K562 (cell line): ENCODE data around the gene PSMA6. TPM values are rescaled to one million over a fixed set of nuclear protein-coding genes. Genes with fewer than 3 reads are reported as not detected.
A peak's percentile ranks its signal among the peaks of the same experiment; 100 is the strongest.
"Not testable (repeated sequence)": the region's sequence is repeated elsewhere in the genome, so short reads cannot be mapped to it uniquely, and the experiment has no call there.

Source experiments
- ATAC-seq: fragments of 200-7000 bp; cut with Tn5 transposase; 3 replicates; pipeline ENCODE4 v1.9.1; 2020; ENCODE audit warnings: moderate library complexity
- BruUV-seq: library from RNA; stranded (reverse); fragments of 400-500 nt; replicated peaks from 2 replicates; lab custom pipeline; 2021; lab: Mats Ljungman, UMichigan
- CTCF ChIA-PET: fragments of 300-600 bp; formaldehyde crosslinking; extraction: SDS; loops from one replicate; lab custom pipeline; 2021; ENCODE audit warnings: low intra/inter-chr PET ratio; lab: Yijun Ruan, JAX
- POLR2A ChIA-PET: fragments of 300-600, 350-650 bp; sonication (Branson Sonifier 250); formaldehyde crosslinking; extraction: SDS; loops from one replicate; lab custom pipeline; 2021; ENCODE audit warnings: antibody characterized with exemption, inconsistent platforms; lab: Yijun Ruan, JAX
- DNase-seq, 4 experiments: peaks; one replicate each; pipeline versions ENCODE4 v3.0.0 to v3.0.0-alpha.2; 2011 to 2018; ENCODE audit warnings: low spot score in 3 of 4, mixed read lengths in 3 of 4; ENCODE audit errors: extremely low read depth in 1 of 4
- FAIRE-seq: peaks from 2 replicates; lab custom pipeline; 2011; peaks lifted over from hg19 to GRCh38; lab: Jason Lieb, UNC
- H2AFZ ChIP-seq: 2 replicates; pipeline ENCODE4 v1.6.0; 2011; ENCODE audit warnings: low read depth, low read length, control low read depth, inconsistent platforms
- H3K27ac ChIP-seq: fragments of 200-600 bp; 3 replicates; pipeline ENCODE4 v1.8.0; 2011; ENCODE audit warnings: low read depth, mild to moderate bottlenecking, control low read depth, inconsistent platforms, low read length, moderate library complexity, mixed read lengths; ENCODE audit errors: extremely low read depth
- H3K27me3 ChIP-seq, 2 experiments: fragments of 300-600 bp in 1 of 2; 2 replicates in 1 of 2; 3 replicates in 1 of 2; pipeline versions ENCODE4 v1.6.0 to v1.8.0; 2011; ENCODE audit warnings: inconsistent platforms in 2 of 2, low read length in 2 of 2, mild to moderate bottlenecking in 1 of 2, mixed read lengths in 1 of 2, moderate library complexity in 1 of 2; ENCODE audit not compliant: control insufficient read depth in 2 of 2, insufficient read depth in 2 of 2
- H3K36me3 ChIP-seq: fragments of 300-600 bp; 3 replicates; pipeline ENCODE4 v1.8.0; 2011; ENCODE audit warnings: mild to moderate bottlenecking, low read length, inconsistent platforms; ENCODE audit not compliant: control insufficient read depth, insufficient read depth
- H3K4me1 ChIP-seq, 2 experiments: fragments of 200-600 bp in 1 of 2; replicated peaks in 1 of 2; 2 replicates in 1 of 2; 3 replicates in 1 of 2; pipeline versions ENCODE4 v1.5.1 to v1.8.0; 2011; ENCODE audit warnings: inconsistent platforms in 2 of 2, low read length in 2 of 2, mild to moderate bottlenecking in 1 of 2, mixed read lengths in 1 of 2, moderate library complexity in 1 of 2; ENCODE audit not compliant: control insufficient read depth in 2 of 2, insufficient read depth in 2 of 2
- H3K4me2 ChIP-seq: 2 replicates; pipeline ENCODE4 v1.6.1; 2011; ENCODE audit warnings: low read length, control low read depth, inconsistent platforms, mixed read lengths; ENCODE audit not compliant: insufficient read depth
- H3K4me3 ChIP-seq: fragments of 200-600 bp; sonication (generic), shearing (Covaris generic); 2 replicates; pipeline ENCODE4 v1.5.1; 2016; ENCODE audit warnings: control low read depth, inconsistent platforms
- H3K79me2 ChIP-seq: fragments of 200-600 bp; 3 replicates; pipeline ENCODE4 v1.8.0; 2011; ENCODE audit warnings: low read length, inconsistent platforms; ENCODE audit not compliant: control insufficient read depth, insufficient read depth
- H3K9ac ChIP-seq, 2 experiments: 2 replicates each; pipeline versions ENCODE4 v1.6.0 to v1.6.1; 2011; ENCODE audit warnings: low read depth in 2 of 2, low read length in 2 of 2, control low read depth in 1 of 2, inconsistent platforms in 1 of 2, mild to moderate bottlenecking in 1 of 2, mixed read lengths in 1 of 2; ENCODE audit not compliant: insufficient read depth in 1 of 2
- H3K9me1 ChIP-seq: one replicate; pipeline ENCODE4 v1.6.0; 2011; ENCODE audit warnings: inconsistent platforms, mild to moderate bottlenecking, low read length, moderate library complexity; ENCODE audit not compliant: control insufficient read depth, insufficient read depth
- H3K9me3 ChIP-seq: replicated peaks from 2 replicates; pipeline ENCODE4 v1.5.1; 2011; ENCODE audit warnings: low read depth, low read length, inconsistent platforms; ENCODE audit not compliant: control insufficient read depth, insufficient read depth
- H4K20me1 ChIP-seq: replicated peaks from 2 replicates; pipeline ENCODE4 v1.6.1; 2011; ENCODE audit warnings: low read length, inconsistent platforms, mixed read lengths; ENCODE audit not compliant: control insufficient read depth, insufficient read depth
- BRD4 ChIP-seq: fragments of 200-600 bp; sonication (generic); IDR thresholded peaks from 2 replicates; pipeline ENCODE4 v1.6.1; 2017; ENCODE audit warnings: inconsistent platforms
- C11orf30 ChIP-seq: fragments of 450-650 bp; IDR thresholded peaks from 2 replicates; pipeline ENCODE4 v1.6.1; 2016; ENCODE audit warnings: low read depth, mild to moderate bottlenecking
- CSDE1 ChIP-seq, 2 experiments: fragments of 450-650 bp; IDR thresholded peaks; 2 replicates each; pipeline ENCODE4 v1.6.1; 2016; ENCODE audit warnings: mild to moderate bottlenecking in 1 of 2
- DMBX1 ChIP-seq: fragments of 250-450 bp; sonication (Bioruptor Pico); IDR thresholded peaks from 2 replicates; pipeline ENCODE4 v1.8.0; 2022; ENCODE audit warnings: inconsistent platforms, mild to moderate bottlenecking, moderate library complexity, borderline replicate concordance
- FOS ChIP-seq: IDR thresholded peaks from 3 replicates; pipeline ENCODE4 v1.6.1; 2011; ENCODE audit not compliant: insufficient read length; ENCODE audit errors: extremely low read depth
- LARP7 ChIP-seq: fragments of 450-650 bp; IDR thresholded peaks from 2 replicates; pipeline ENCODE4 v1.6.1; 2016
- MEF2D ChIP-seq: conservative IDR thresholded peaks from 2 replicates; pipeline ENCODE4 v1.6.1; 2016; ENCODE audit warnings: low read depth, missing genetic modification characterization, missing compliant biosample characterization
- NFIC ChIP-seq: fragments of 450-650 bp; IDR thresholded peaks from 2 replicates; pipeline ENCODE4 v1.6.1; 2017; ENCODE audit warnings: mild to moderate bottlenecking, inconsistent platforms
- NR2C1 ChIP-seq, 2 experiments: fragments of 450-650 bp; IDR thresholded peaks; 2 replicates each; pipeline ENCODE4 v1.6.1; 2017; ENCODE audit warnings: mild to moderate bottlenecking in 2 of 2, antibody characterized with exemption in 1 of 2, inconsistent platforms in 1 of 2, missing compliant biosample characterization in 1 of 2, missing genetic modification characterization in 1 of 2
- NR4A1 ChIP-seq, 2 experiments: fragments of 250-450 bp in 1 of 2; fragments of 450-650 bp in 1 of 2; sonication (Bioruptor Pico) in 1 of 2; IDR thresholded peaks; 2 replicates each; pipeline versions ENCODE4 v1.4.0 to v1.6.1; 2016 to 2020; ENCODE audit warnings: mild to moderate bottlenecking in 2 of 2, missing compliant biosample characterization in 1 of 2, missing genetic modification characterization in 1 of 2, moderate library complexity in 1 of 2
- PYGO2 ChIP-seq: fragments of 450-650 bp; IDR thresholded peaks from 2 replicates; pipeline ENCODE4 v1.6.1; 2016; ENCODE audit warnings: mild to moderate bottlenecking, missing genetic modification characterization, moderate library complexity, missing compliant biosample characterization
- RBM15 ChIP-seq: fragments of 200-400 bp; formaldehyde crosslinking; IDR thresholded peaks from 2 replicates; pipeline ENCODE4 v1.6.1; 2018; ENCODE audit warnings: mild to moderate bottlenecking, low read length, moderate library complexity; ENCODE audit not compliant: insufficient read depth
- SREBF2 ChIP-seq: sonication (generic); formaldehyde crosslinking; IDR thresholded peaks from 2 replicates; pipeline ENCODE4 v1.4.0; 2020; ENCODE audit warnings: mild to moderate bottlenecking, missing genetic modification reagents
- ZNF12 ChIP-seq: sonication (generic); formaldehyde crosslinking; IDR thresholded peaks from 2 replicates; pipeline ENCODE4 v1.4.0; 2020; ENCODE audit warnings: mild to moderate bottlenecking, missing genetic modification reagents
- ZNF551 ChIP-seq: fragments of 250-450 bp; sonication (Bioruptor Pico); IDR thresholded peaks from 2 replicates; pipeline ENCODE4 v1.5.0; 2021; ENCODE audit warnings: mild to moderate bottlenecking, moderate library complexity
- ZNF668 ChIP-seq: fragments of 250-450 bp; sonication (Bioruptor Pico); IDR thresholded peaks from 2 replicates; pipeline ENCODE4 v1.8.0; 2022; ENCODE audit warnings: mild to moderate bottlenecking, inconsistent platforms
- WGBS: fragments of 100-300 bp; shearing (Covaris generic); methylation state at CpG from one replicate; pipeline ENCODE4 v1.1.6; 2016; ENCODE audit warnings: low coverage, mixed read lengths; ENCODE audit not compliant: insufficient coverage; ENCODE audit errors: missing lambda C conversion rate; 5-methylcytosine and 5-hydroxymethylcytosine counted together
- in situ Hi-C: fragments of 300-500 bp; cut with MboI; formaldehyde crosslinking; loops from 4 replicates; pipeline ENCODE4 v1.15.0; 2018; ENCODE audit warnings: inconsistent platforms, mixed read lengths
- intact Hi-C: fragments of 100-400 bp; cut with micrococcal nuclease; formaldehyde crosslinking; loops from 2 replicates; pipeline ENCODE4 v1.14.2; 2022
- polyA plus RNA-seq, 8 experiments: library from polyadenylated mRNA; depleted of rRNA in 4 of 8; stranded (reverse) in 5 of 8; unstranded in 3 of 8; fragments of >200 nt; fragmentation: Nextera tagmentation in 2 of 8; fragmentation: Illumina TruSeq in 1 of 8; extraction: Ambion mirVana in 2 of 8; extraction: Trizol in 1 of 8; gene quantifications; 2 replicates each; pipeline versions ENCODE4 v1.2.1 to v1.2.3, GENCODE V29; 2011 to 2014; ENCODE audit warnings: inconsistent platforms in 1 of 8, missing spikeins in 1 of 8
- total RNA-seq, 7 experiments: library from RNA; depleted of rRNA in 6 of 7; stranded (reverse); fragments of >200 nt in 6 of 7; fragmentation: Illumina TruSeq in 2 of 7; extraction: Trizol in 2 of 7; gene quantifications; 2 replicates each; pipeline versions ENCODE4 v1.2.1 to v1.2.3, GENCODE V29; 2011 to 2021; ENCODE audit warnings: low replicate concordance in 1 of 7

The PSMA6 gene
- total and polyA plus RNA-seq, 9 of the 15 experiments (the other 6 are each of a cell fraction or from before 2014, with no cell fraction given), result 210 to 952 (median 288) TPM

GRCh38 chr14:35335388-35336092 lies 43.4 kb downstream of the PSMA6 start (continued):
- TF ChIP-seq BRD4 (no peak), DMBX1 (CRISPR knock-in tag) (peak; percentile 77; the same call in 1 of the 2 replicates), NR2C1 (IDR thresholded peaks at IDR 0.05) (no peak), NR2C1 (tag; IDR thresholded peaks at IDR 0.05) (peak; percentile 10; the same call in 1 of the 2 replicates), RBM15 (no peak), PYGO2 (tag) (peak; percentile 19; the same call in 1 of the 2 replicates), C11orf30 (no peak), NFIC (peak; percentile 33; the same call in 1 of the 2 replicates), SREBF2 (CRISPR knock-in tag) (no peak), FOS (no peak), ZNF551 (CRISPR knock-in tag) (no peak), MEF2D (0 out of 2 replicates have a peak, but pooled peaks have one; percentile 19), LARP7 (no peak), ZNF668 (0 out of 2 replicates have a peak, but pooled peaks have one; percentile 51), NR4A1 (CRISPR knock-in tag; IDR thresholded peaks at IDR 0.05) (no peak), NR4A1 (tag; IDR thresholded peaks at IDR 0.05) (peak; percentile 69; the same call in 1 of the 2 replicates), ZNF12 (CRISPR knock-in tag) (no peak), CSDE1 (IDR thresholded peaks at IDR 0.05) (no peak)

GRCh38 chr14:35336171-35336493 lies 44.0 kb downstream of the PSMA6 start:
- H3K9ac ChIP-seq, result peak overlapping the region; percentile 53 to 82; a peak in 2 of 4 replicates
- intact Hi-C loops, POLR2A ChIA-PET, in situ Hi-C loops, CTCF ChIA-PET, H3K36me3 ChIP-seq, H3K4me3 ChIP-seq, H3K79me2 ChIP-seq, H3K9me1 ChIP-seq, DNase-seq, H3K9me3 ChIP-seq, H3K27me3 ChIP-seq, ATAC-seq, H4K20me1 ChIP-seq, BruUV-seq, FAIRE-seq: not testable (repeated sequence)
- peaks cover 43 to 62% of the 10 kb centered on the region in 2 experiments for H3K4me1 ChIP-seq
- H3K27ac ChIP-seq, result peak overlapping the region; percentile 81
- 30% methylated on average over 3 of the region's 3 CpGs for WGBS
- peak overlapping the region; percentile 73 for H3K4me2 ChIP-seq
- H2AFZ ChIP-seq, result peak overlapping the region; percentile 97
